ENCODE results near the gene ARPC1A. TPM values are rescaled to one million over a fixed set of nuclear protein-coding genes. Genes with fewer than 3 reads are reported as not detected.
"Not testable (repeated sequence)": the region's sequence is repeated elsewhere in the genome, so short reads cannot be mapped to it uniquely, and the experiment has no call there.

ARPC1A gene
- polyA plus RNA-seq, 1 experiment: 243 TPM

- Histone ChIP-seq H3K27me3 (ENCODE audit: control insufficient read depth, insufficient read depth, low read length) (no peaks in the 10 kb centered on the region), H3K36me3 (ENCODE audit: control insufficient read depth, insufficient read depth, low read length) (peaks cover 3% of the 10 kb centered on the region; the same call in 1 of the 2 replicates), H3K4me3 (ENCODE audit: low read depth, low read length) (peak overlapping the region; percentile 94)
- ChIA-PET POLR2A (interaction anchor here (0.7 kb wide), 1 partner anchor 293 kb away, joined by 12 read pairs; no protein-coding TSS in a partner anchor), CTCF (no interaction called here)
- DNase-seq (ENCODE audit: low read depth): no peak
- no peak for TF ChIP-seq CTCF (IDR thresholded peaks at IDR 0.05; ENCODE audit: insufficient read depth, low read depth, low read length)
Observed at GRCh38 chr7:99375070-99375807, 49.5 kb downstream of the ARPC1A start.

- peaks cover 19% of the 10 kb centered on the region for H3K36me3 ChIP-seq (ENCODE audit: control insufficient read depth, insufficient read depth, low read length)
- no peaks in the 10 kb centered on the region for H3K27me3 ChIP-seq (ENCODE audit: control insufficient read depth, insufficient read depth, low read length)
- DNase-seq (ENCODE audit: low read depth): peak; percentile 89
- CTCF ChIA-PET: interaction anchor here (0.8 kb wide), 1 partner anchor 14 kb away, joined by 3 read pairs; no protein-coding TSS in a partner anchor
- TF ChIP-seq CTCF (IDR thresholded peaks at IDR 0.05; ENCODE audit: insufficient read depth, low read depth, low read length): no peak; the same call in 1 of the 2 replicates
- H3K4me3 ChIP-seq (ENCODE audit: low read depth, low read length): no peak overlapping the region
- POLR2A ChIA-PET: no interaction called here
Observed at GRCh38 chr7:99379043-99379577, 53.4 kb downstream of the ARPC1A start.

GRCh38 chr7:99379693-99380031 lies 54.0 kb downstream of the ARPC1A start:
- CTCF ChIA-PET: interaction anchor here (0.8 kb wide), 1 partner anchor 14 kb away, joined by 3 read pairs; no protein-coding TSS in a partner anchor

GRCh38 chr7:99380032-99380822 lies 54.5 kb downstream of the ARPC1A start:
- CTCF ChIA-PET: no interaction called here
- TF ChIP-seq CTCF (IDR thresholded peaks at IDR 0.05; ENCODE audit: insufficient read depth, low read depth, low read length): no peak
- H3K36me3 ChIP-seq (ENCODE audit: control insufficient read depth, insufficient read depth, low read length): peaks cover 20% of the 10 kb centered on the region
- no peak for DNase-seq (ENCODE audit: low read depth)
- no peaks in the 10 kb centered on the region for H3K27me3 ChIP-seq (ENCODE audit: control insufficient read depth, insufficient read depth, low read length)
- peak overlapping the region; percentile 1; the same call in 1 of the 2 replicates for H3K4me3 ChIP-seq (ENCODE audit: low read depth, low read length)
- POLR2A ChIA-PET: no interaction called here

More at GRCh38 chr7:99379693-99380031, 54.0 kb downstream of the ARPC1A start:
- H3K36me3 ChIP-seq (ENCODE audit: control insufficient read depth, insufficient read depth, low read length): peaks cover 20% of the 10 kb centered on the region
- POLR2A ChIA-PET; DNase-seq (ENCODE audit: low read depth); H3K27me3 ChIP-seq (ENCODE audit: control insufficient read depth, insufficient read depth, low read length): not testable (repeated sequence)
- peak overlapping the region; percentile 1; the same call in 1 of the 2 replicates for H3K4me3 ChIP-seq (ENCODE audit: low read depth, low read length)

GRCh38 chr7:99380823-99381663 lies 55.3 kb downstream of the ARPC1A start:
- ChIA-PET CTCF (interaction anchor here (1.0 kb wide), 1 partner anchor 28 kb away, joined by 4 read pairs; no protein-coding TSS in a partner anchor), POLR2A (no interaction called here)
- H3K36me3 ChIP-seq (ENCODE audit: control insufficient read depth, insufficient read depth, low read length): peaks cover 23% of the 10 kb centered on the region
- no peak for TF ChIP-seq CTCF (IDR thresholded peaks at IDR 0.05; ENCODE audit: insufficient read depth, low read depth, low read length)
- no peak for DNase-seq (ENCODE audit: low read depth)
- no peak overlapping the region for H3K4me3 ChIP-seq (ENCODE audit: low read depth, low read length)
- no peaks in the 10 kb centered on the region for H3K27me3 ChIP-seq (ENCODE audit: control insufficient read depth, insufficient read depth, low read length)
